ENCODE measurements around the gene KLHL8. TPM values are rescaled to one million over a fixed set of nuclear protein-coding genes. Genes with fewer than 3 reads are reported as not detected.

The KLHL8 gene
- total and polyA plus RNA-seq, 2 donors (not counting 1 experiment from before 2014, with no cell fraction given): 2.3 to 14.3 TPM

DNA sequence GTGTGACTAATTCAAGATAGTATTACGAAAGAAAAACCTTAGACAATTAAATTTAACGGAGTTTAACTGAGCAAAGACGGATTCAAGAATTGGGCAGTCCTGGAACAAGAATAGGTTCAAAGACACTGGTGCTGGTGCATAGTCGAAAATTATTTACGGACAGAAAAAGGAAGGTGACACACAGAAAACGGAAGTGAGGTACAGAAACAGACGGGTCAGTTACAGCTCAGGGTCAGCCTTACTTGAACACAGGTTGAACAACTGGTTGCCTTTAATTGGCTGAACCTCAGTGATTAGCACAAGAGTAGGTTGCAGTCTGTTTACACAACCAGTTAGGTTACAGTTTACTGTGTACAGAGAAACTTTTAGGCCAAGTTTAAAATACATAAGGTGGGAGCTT, 31.5 kb downstream of the KLHL8 start:
- Histone ChIP-seq H3K9ac (ENCODE audit: low read length) (no peak overlapping the region), H3K27me3 (replicated peaks in 1 of 4; ENCODE audit: control extremely low read depth in 1 of 4, control insufficient read depth in 3 of 4, insufficient read depth in 4 of 4, low read length in 3 of 4) (no peaks in the 10 kb centered on the region), H4K20me1 (ENCODE audit: control insufficient read depth, insufficient read depth, low read length, poor library complexity, severe bottlenecking) (no peaks in the 10 kb centered on the region), H3K4me1 (ENCODE audit: control insufficient read depth in 2 of 2, insufficient read depth in 2 of 2, low read length in 2 of 2) (no peaks in the 10 kb centered on the region), H3K36me3 (replicated peaks in 1 of 2; ENCODE audit: control extremely low read depth in 1 of 2, control insufficient read depth in 1 of 2, extremely low read depth in 1 of 2, insufficient read depth in 2 of 2, low read length in 1 of 2) (no peaks in the 10 kb centered on the region), H3K27ac (ENCODE audit: low read length in 2 of 2) (no peak overlapping the region), H3K4me2 (replicated peaks; ENCODE audit: low read depth, low read length, poor library complexity, severe bottlenecking) (no peak overlapping the region), H3K79me2 (ENCODE audit: control insufficient read depth, insufficient read depth, low read length) (peaks cover 6% of the 10 kb centered on the region), H2AFZ (ENCODE audit: insufficient read depth, low read depth, low read length, poor library complexity, severe bottlenecking) (no peak overlapping the region), H3K4me3 (ENCODE audit: control extremely low read depth in 1 of 5, extremely low read depth in 1 of 5, insufficient read depth in 1 of 5, low read depth in 2 of 5, low read length in 4 of 5) (no peak overlapping the region), H3K9me3 (ENCODE audit: control extremely low read depth in 1 of 3, control insufficient read depth in 2 of 3, insufficient read depth in 1 of 3, low read length in 2 of 3) (peaks cover 0 to 6% (median 0%) of the 10 kb centered on the region in 3 donors)
- ChIA-PET CTCF (interaction anchor here (1.3 to 1.8 kb wide), 2 partner anchors 38 to 46 kb away, joined by 3 to 5 read pairs; no protein-coding TSS in a partner anchor), POLR2A (no interaction called here)
- intact Hi-C loops (cut with micrococcal nuclease): no loop called here
- DNase-seq: no peak
- no peaks in the 10 kb centered on the region for H3K27me3 Mint-ChIP-seq
- H3K4me3 Mint-ChIP-seq: no peak overlapping the region
- no peak overlapping the region for H3K27ac Mint-ChIP-seq
- peaks cover 3% of the 10 kb centered on the region for H3K4me1 Mint-ChIP-seq
- ATAC-seq (ENCODE audit: low read depth): no peak
- no peak for TF ChIP-seq EZH2 (IDR thresholded peaks at IDR 0.05; ENCODE audit: borderline replicate concordance, insufficient read depth, low read depth, low read length, poor library complexity, severe bottlenecking)
- TF ChIP-seq, protein P1, sequence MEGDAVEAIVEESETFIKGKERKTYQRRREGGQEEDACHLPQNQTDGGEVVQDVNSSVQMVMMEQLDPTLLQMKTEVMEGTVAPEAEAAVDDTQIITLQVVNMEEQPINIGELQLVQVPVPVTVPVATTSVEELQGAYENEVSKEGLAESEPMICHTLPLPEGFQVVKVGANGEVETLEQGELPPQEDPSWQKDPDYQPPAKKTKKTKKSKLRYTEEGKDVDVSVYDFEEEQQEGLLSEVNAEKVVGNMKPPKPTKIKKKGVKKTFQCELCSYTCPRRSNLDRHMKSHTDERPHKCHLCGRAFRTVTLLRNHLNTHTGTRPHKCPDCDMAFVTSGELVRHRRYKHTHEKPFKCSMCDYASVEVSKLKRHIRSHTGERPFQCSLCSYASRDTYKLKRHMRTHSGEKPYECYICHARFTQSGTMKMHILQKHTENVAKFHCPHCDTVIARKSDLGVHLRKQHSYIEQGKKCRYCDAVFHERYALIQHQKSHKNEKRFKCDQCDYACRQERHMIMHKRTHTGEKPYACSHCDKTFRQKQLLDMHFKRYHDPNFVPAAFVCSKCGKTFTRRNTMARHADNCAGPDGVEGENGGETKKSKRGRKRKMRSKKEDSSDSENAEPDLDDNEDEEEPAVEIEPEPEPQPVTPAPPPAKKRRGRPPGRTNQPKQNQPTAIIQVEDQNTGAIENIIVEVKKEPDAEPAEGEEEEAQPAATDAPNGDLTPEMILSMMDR (IDR thresholded peaks at IDR 0.05): no peak
- no peaks in the 10 kb centered on the region for H3K9me3 Mint-ChIP-seq (ENCODE audit: insufficient read depth)
- WGBS (ENCODE audit: insufficient coverage): 96% methylated on average over 6 of the region's 7 CpGs

DNA sequence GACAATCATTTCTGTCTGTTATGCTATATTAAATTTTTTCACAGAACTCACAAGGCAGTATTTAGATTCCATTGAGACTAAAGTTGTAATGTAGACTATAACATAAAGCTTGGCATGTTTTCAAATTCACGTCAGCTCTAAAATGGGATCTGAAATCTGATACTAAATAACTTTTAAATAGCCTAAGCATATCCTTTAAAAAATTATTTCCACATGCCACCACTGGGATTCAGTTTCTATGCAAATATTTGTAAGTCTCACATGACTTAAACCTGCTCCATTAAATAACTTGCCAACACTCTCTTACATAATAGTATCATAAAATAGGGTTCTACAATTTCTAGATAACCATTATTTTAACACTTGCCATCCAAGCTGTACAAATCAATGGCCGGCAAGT, 32.4 kb downstream of the KLHL8 start:
- DNase-seq (no peak), ATAC-seq (ENCODE audit: low read depth) (no peak)
- Mint-ChIP-seq H3K9me3 (ENCODE audit: insufficient read depth) (no peaks in the 10 kb centered on the region), H3K4me3 (no peak overlapping the region), H3K27me3 (no peaks in the 10 kb centered on the region), H3K27ac (no peak overlapping the region), H3K4me1 (peaks cover 3% of the 10 kb centered on the region)
- POLR2A ChIA-PET: no interaction called here
- Histone ChIP-seq H3K4me1 (ENCODE audit: control insufficient read depth in 2 of 2, insufficient read depth in 2 of 2, low read length in 2 of 2) (no peaks in the 10 kb centered on the region), H3K27me3 (replicated peaks in 1 of 4; ENCODE audit: control extremely low read depth in 1 of 4, control insufficient read depth in 3 of 4, insufficient read depth in 4 of 4, low read length in 3 of 4) (no peaks in the 10 kb centered on the region), H3K27ac (ENCODE audit: low read length in 2 of 2) (no peak overlapping the region), H3K36me3 (replicated peaks in 1 of 2; ENCODE audit: control extremely low read depth in 1 of 2, control insufficient read depth in 1 of 2, extremely low read depth in 1 of 2, insufficient read depth in 2 of 2, low read length in 1 of 2) (no peaks in the 10 kb centered on the region), H3K79me2 (ENCODE audit: control insufficient read depth, insufficient read depth, low read length) (peaks cover 6% of the 10 kb centered on the region), H2AFZ (ENCODE audit: insufficient read depth, low read depth, low read length, poor library complexity, severe bottlenecking) (no peak overlapping the region), H3K9me3 (ENCODE audit: control extremely low read depth in 1 of 3, control insufficient read depth in 2 of 3, insufficient read depth in 1 of 3, low read length in 2 of 3) (peaks cover 0 to 6% (median 0%) of the 10 kb centered on the region in 3 donors), H3K9ac (ENCODE audit: low read length) (no peak overlapping the region), H3K4me3 (ENCODE audit: control extremely low read depth in 1 of 5, extremely low read depth in 1 of 5, insufficient read depth in 1 of 5, low read depth in 2 of 5, low read length in 4 of 5) (no peak overlapping the region), H4K20me1 (ENCODE audit: control insufficient read depth, insufficient read depth, low read length, poor library complexity, severe bottlenecking) (no peaks in the 10 kb centered on the region), H3K4me2 (replicated peaks; ENCODE audit: low read depth, low read length, poor library complexity, severe bottlenecking) (no peak overlapping the region)
- intact Hi-C loops (cut with micrococcal nuclease): no loop called here
- CTCF ChIA-PET: interaction anchor here (1.6 to 1.8 kb wide), 2 partner anchors 37 to 47 kb away, joined by 5 read pairs; no protein-coding TSS in a partner anchor
- WGBS (ENCODE audit: insufficient coverage): no CpG with 5 or more reads among the region's 2 CpGs
- TF ChIP-seq EZH2 (IDR thresholded peaks at IDR 0.05; ENCODE audit: borderline replicate concordance, insufficient read depth, low read depth, low read length, poor library complexity, severe bottlenecking): no peak
- TF ChIP-seq, protein P1 (IDR thresholded peaks at IDR 0.05): no peak

Data from B cell (primary cell).